ENCODE data around the gene COQ8B. TPM values are rescaled to one million over a fixed set of nuclear protein-coding genes. Genes with fewer than 3 reads are reported as not detected.

Gene COQ8B
- total RNA-seq, 1 donor from 2014 or later, result 26.0 TPM

DNA sequence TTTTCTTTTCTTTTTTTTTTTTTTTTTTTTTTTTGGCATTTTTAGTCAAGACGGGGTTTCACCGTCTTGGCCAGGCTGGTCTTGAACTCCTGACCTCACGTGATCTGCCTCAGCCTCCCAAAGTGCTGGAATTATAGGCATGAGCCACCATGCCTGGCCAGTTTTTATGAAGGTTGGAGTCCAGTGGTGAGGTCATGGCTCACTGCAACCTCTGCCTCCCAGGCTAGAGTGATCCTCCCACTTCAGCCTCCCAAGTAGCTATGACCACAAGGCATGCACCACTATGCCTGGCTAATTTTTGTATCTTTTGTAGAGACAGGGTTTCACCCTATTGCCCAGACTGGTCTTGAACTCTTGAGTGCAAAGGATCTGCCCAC, 38.5 kb upstream of the COQ8B start:
- DNase-seq (ENCODE audit: low read depth) (no peak), FAIRE-seq (no peak)
- Mint-ChIP-seq H3K27ac (ENCODE audit: unreplicated experiment) (no peak overlapping the region), H3K4me3 (ENCODE audit: unreplicated experiment) (peak overlapping the region; percentile 45), H3K4me1 (ENCODE audit: low read depth, unreplicated experiment) (peaks cover 22% of the 10 kb centered on the region), H3K27me3 (ENCODE audit: low read depth, unreplicated experiment) (no peaks in the 10 kb centered on the region), H3K9me3 (ENCODE audit: unreplicated experiment) (no peaks in the 10 kb centered on the region), H3K36me3 (ENCODE audit: low read depth, unreplicated experiment) (peaks cover 24% of the 10 kb centered on the region)
- TF ChIP-seq EZH2 (IDR thresholded peaks at IDR 0.05; ENCODE audit: insufficient read depth, low read length), result no peak
- TF ChIP-seq CTCF (IDR thresholded peaks at IDR 0.05; ENCODE audit: insufficient read depth, low read depth, low read length), result no peak
- no peak overlapping the region for H2AFZ ChIP-seq (ENCODE audit: low read depth, low read length)
- peak overlapping the region; percentile 43 for H3K4me2 ChIP-seq (ENCODE audit: low read length)
- H3K79me2 ChIP-seq (ENCODE audit: insufficient read depth, low read length), result peaks cover 85% of the 10 kb centered on the region
- H4K20me1 ChIP-seq (ENCODE audit: insufficient read depth, low read length), result peaks cover 54% of the 10 kb centered on the region
- peaks cover 15% of the 10 kb centered on the region for H3K36me3 ChIP-seq (ENCODE audit: insufficient read depth, low read length)
- H3K9ac ChIP-seq (ENCODE audit: low read length), result no peak overlapping the region
- H3K27ac ChIP-seq (ENCODE audit: low read depth, low read length), result no peak overlapping the region
- H3K4me1 ChIP-seq (ENCODE audit: insufficient read depth, low read length), result peaks cover 14% of the 10 kb centered on the region
- H3K9me3 ChIP-seq (ENCODE audit: insufficient read depth, low read depth, low read length), result no peaks in the 10 kb centered on the region
- H3K4me3 ChIP-seq (ENCODE audit: insufficient read depth, low read depth, low read length), result no peak overlapping the region
- H3K27me3 ChIP-seq (ENCODE audit: insufficient read depth, low read length), result no peaks in the 10 kb centered on the region

GRCh38 chr19:40754611-40755247, 38.0 kb upstream of the COQ8B start:
- Histone ChIP-seq H3K36me3 (ENCODE audit: insufficient read depth, low read length) (peaks cover 10% of the 10 kb centered on the region), H3K27ac (ENCODE audit: low read depth, low read length) (no peak overlapping the region), H3K9me3 (ENCODE audit: insufficient read depth, low read depth, low read length) (no peaks in the 10 kb centered on the region), H4K20me1 (ENCODE audit: insufficient read depth, low read length) (peaks cover 51% of the 10 kb centered on the region), H3K4me2 (ENCODE audit: low read length) (peak overlapping the region; percentile 51), H3K79me2 (ENCODE audit: insufficient read depth, low read length) (peaks cover 80% of the 10 kb centered on the region), H3K9ac (ENCODE audit: low read length) (peak overlapping the region; percentile 52), H3K4me3 (ENCODE audit: insufficient read depth, low read depth, low read length) (no peak overlapping the region), H3K27me3 (ENCODE audit: insufficient read depth, low read length) (no peaks in the 10 kb centered on the region), H2AFZ (ENCODE audit: low read depth, low read length) (no peak overlapping the region), H3K4me1 (ENCODE audit: insufficient read depth, low read length) (peaks cover 19% of the 10 kb centered on the region)
- peaks cover 22% of the 10 kb centered on the region for H3K4me1 Mint-ChIP-seq (ENCODE audit: low read depth, unreplicated experiment)
- peak overlapping the region; percentile 70 for H3K27ac Mint-ChIP-seq (ENCODE audit: unreplicated experiment)
- peaks cover 24% of the 10 kb centered on the region for H3K36me3 Mint-ChIP-seq (ENCODE audit: low read depth, unreplicated experiment)
- no peaks in the 10 kb centered on the region for H3K9me3 Mint-ChIP-seq (ENCODE audit: unreplicated experiment)
- FAIRE-seq, result no peak
- peak overlapping the region; percentile 52 for H3K4me3 Mint-ChIP-seq (ENCODE audit: unreplicated experiment)
- TF ChIP-seq CTCF (IDR thresholded peaks at IDR 0.05; ENCODE audit: insufficient read depth, low read depth, low read length), result no peak
- no peak for TF ChIP-seq EZH2 (IDR thresholded peaks at IDR 0.05; ENCODE audit: insufficient read depth, low read length)
- H3K27me3 Mint-ChIP-seq (ENCODE audit: low read depth, unreplicated experiment), result no peaks in the 10 kb centered on the region
- DNase-seq (ENCODE audit: low read depth), result no peak

DNA sequence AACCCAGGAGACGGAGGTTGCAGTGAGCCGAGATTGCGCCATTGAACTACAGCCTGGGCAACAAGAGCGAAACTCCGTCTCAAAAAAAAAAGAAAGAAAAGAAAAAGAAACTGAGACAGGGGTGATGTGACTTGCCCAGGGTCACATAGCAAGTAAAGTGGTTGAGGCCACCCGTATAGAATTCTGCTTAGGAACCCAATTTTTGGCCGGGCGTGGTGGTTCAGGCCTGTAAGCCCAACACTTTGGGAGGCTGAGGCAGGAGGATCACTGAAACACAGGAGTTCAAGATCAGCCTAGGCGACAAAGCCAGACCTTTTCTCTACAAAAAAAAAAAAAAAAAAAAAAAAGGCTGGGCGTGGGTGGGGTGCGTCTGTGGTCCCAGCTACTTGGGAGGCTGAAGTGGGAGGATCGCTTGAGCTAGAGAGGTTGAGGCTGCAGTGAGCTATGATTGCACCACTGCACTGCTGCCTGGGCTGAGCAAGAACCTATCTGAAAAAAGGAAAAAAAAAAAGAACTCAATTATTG, 35.6 kb upstream of the COQ8B start:
- Histone ChIP-seq H3K27ac (ENCODE audit: low read depth, low read length) (no peak overlapping the region), H3K4me1 (ENCODE audit: insufficient read depth, low read length) (peaks cover 21% of the 10 kb centered on the region), H3K4me3 (ENCODE audit: insufficient read depth, low read depth, low read length) (peak overlapping the region; percentile 92), H3K4me2 (ENCODE audit: low read length) (peak overlapping the region; percentile 94), H2AFZ (ENCODE audit: low read depth, low read length) (no peak overlapping the region), H3K27me3 (ENCODE audit: insufficient read depth, low read length) (no peaks in the 10 kb centered on the region), H3K9me3 (ENCODE audit: insufficient read depth, low read depth, low read length) (no peaks in the 10 kb centered on the region), H3K79me2 (ENCODE audit: insufficient read depth, low read length) (peaks cover 61% of the 10 kb centered on the region), H4K20me1 (ENCODE audit: insufficient read depth, low read length) (peaks cover 33% of the 10 kb centered on the region), H3K9ac (ENCODE audit: low read length) (peak overlapping the region; percentile 95), H3K36me3 (ENCODE audit: insufficient read depth, low read length) (peaks cover 2% of the 10 kb centered on the region)
- Mint-ChIP-seq H3K27me3 (ENCODE audit: low read depth, unreplicated experiment) (no peaks in the 10 kb centered on the region), H3K27ac (ENCODE audit: unreplicated experiment) (peak overlapping the region; percentile 99), H3K36me3 (ENCODE audit: low read depth, unreplicated experiment) (peaks cover 19% of the 10 kb centered on the region), H3K4me1 (ENCODE audit: low read depth, unreplicated experiment) (peaks cover 25% of the 10 kb centered on the region), H3K9me3 (ENCODE audit: unreplicated experiment) (no peaks in the 10 kb centered on the region), H3K4me3 (ENCODE audit: unreplicated experiment) (peak overlapping the region; percentile 99)
- no peak for FAIRE-seq
- no peak for DNase-seq (ENCODE audit: low read depth)
- no peak for TF ChIP-seq EZH2 (IDR thresholded peaks at IDR 0.05; ENCODE audit: insufficient read depth, low read length)
- no peak for TF ChIP-seq CTCF (IDR thresholded peaks at IDR 0.05; ENCODE audit: insufficient read depth, low read depth, low read length)

Data from astrocyte (in vitro differentiated cells and primary cell).